ENCODE results near the gene NPIPA3.

GRCh38 chr16:14678748-14679497 is 24.3 kb upstream of the NPIPA3 start:
- no peak for TF ChIP-seq CTCF (conservative IDR thresholded peaks at IDR 0.05; ENCODE audit: low read length)
- TF ChIP-seq EZH2phosphoT487 (IDR thresholded peaks at IDR 0.05; ENCODE audit: borderline replicate concordance, low read depth, low read length) = no peak

All from OCI-LY7 (cell line).